Ramos (cell line): ENCODE data around the gene KRTAP27-1.

Source experiments
- in situ Hi-C: fragments of 300-500 bp; cut with MboI; formaldehyde crosslinking; loops from one replicate; pipeline ENCODE4 v1.14.3; 2022; ENCODE audit warnings: low sequenced_read_pairs; ENCODE audit not compliant: unreplicated experiment

Gene KRTAP27-1

DNA sequence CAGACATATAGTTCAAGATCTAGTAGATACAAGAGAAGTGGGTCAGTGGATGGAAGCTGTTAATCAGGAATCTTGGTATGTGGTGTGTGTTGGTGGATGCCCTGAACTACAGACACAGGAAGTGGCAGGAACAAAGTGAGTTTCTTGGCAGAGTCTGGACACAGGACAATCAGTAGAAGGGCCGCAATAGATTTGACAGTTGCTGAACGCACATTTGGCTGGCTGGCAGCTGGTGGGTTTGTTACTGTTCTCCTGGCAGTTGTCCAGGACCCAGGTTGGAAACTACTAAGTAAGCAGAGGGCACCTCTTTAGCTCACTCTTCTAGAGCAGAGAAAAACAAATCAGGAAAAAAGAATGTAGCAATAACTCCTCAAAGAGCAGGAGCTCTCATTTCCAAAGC is 30.6 kb downstream of the KRTAP27-1 start:
- in situ Hi-C loops: no loop called here

DNA sequence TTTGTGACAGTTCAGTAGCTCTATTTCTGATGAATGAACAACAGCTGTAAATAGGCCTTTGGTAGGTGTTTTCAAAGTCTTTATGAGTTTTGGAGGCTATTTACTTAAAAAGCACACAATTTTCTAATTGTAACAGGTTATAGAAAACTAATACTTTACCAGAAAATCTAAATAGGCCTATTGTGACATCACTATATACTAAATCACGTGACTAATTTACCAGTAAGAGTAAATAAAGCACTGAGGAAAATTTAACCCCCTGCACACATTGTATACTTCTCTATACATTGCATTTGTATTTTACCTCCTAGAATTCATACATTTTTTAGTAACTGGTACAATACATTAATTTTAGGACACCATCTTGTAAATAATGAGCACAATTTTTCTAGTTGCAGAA is 32.4 kb downstream of the KRTAP27-1 start:
- in situ Hi-C loops: no loop called here

DNA sequence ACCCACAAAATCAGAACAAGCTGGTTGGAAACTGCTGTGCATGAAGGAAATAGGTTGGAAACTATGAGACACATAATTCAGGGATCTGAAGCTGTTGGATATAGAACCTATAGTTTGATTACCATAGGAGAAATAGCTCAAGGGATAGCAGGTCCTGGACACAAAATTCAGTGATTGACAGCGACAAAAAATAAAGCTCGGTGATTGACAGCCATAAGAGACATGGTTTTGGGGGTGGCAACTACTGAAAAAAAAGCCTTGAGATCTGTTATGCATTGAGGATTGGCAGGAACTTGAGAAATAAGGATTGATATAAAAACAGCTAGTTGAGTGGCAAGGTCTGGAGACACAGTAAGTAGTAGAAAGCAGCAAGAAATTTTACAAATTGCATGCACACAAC is 48.3 kb downstream of the KRTAP27-1 start, which contains the start of gene KRTAP25-1:
KRTAP25-1 (minus strand) TSS at position 300 of the 400 bp plus-strand sequence; CDS start at position 276, 24 bp downstream.
- in situ Hi-C loops: no loop called here
